Hindlimb muscle (tissue), 1 donor: Measurements from ENCODE around the gene EEIG1. TPM values are rescaled to one million over a fixed set of nuclear protein-coding genes. Genes with fewer than 3 reads are reported as not detected.

Experiments used
- DNase-seq: peaks from one replicate; pipeline ENCODE4 v3.0.0-alpha.2; 2013
- polyA plus RNA-seq: library from polyadenylated mRNA; unstranded; fragments of 120-200 nt; gene quantifications from one replicate; pipeline ENCODE4 v1.2.1, GENCODE V29; 2013; ENCODE audit not compliant: insufficient read length

The EEIG1 gene
- polyA plus RNA-seq, 1 donor, result 17.8 TPM

- no peak for DNase-seq
Observed at GRCh38 chr9:127938298-127938690, 42.5 kb downstream of the EEIG1 start.

- peak; percentile 91 for DNase-seq
Observed at GRCh38 chr9:127937388-127938297, 43.1 kb downstream of the EEIG1 start, which contains the start of gene DPM2. Gene DPM2 (minus strand): TSS chr9:127937854. CDS start chr9:127937820, 34 bp downstream.

GRCh38 chr9:127937056-127937387 is 43.8 kb downstream of the EEIG1 start:
- DNase-seq, result no peak

- no peak for DNase-seq
Observed at GRCh38 chr9:127936347-127936852, 44.4 kb downstream of the EEIG1 start.

- no peak for DNase-seq
Observed at GRCh38 chr9:127935765-127936221, 45.0 kb downstream of the EEIG1 start.

GRCh38 chr9:127934986-127935385 is 45.8 kb downstream of the EEIG1 start:
- DNase-seq, result no peak

GRCh38 chr9:127934248-127934647 is 46.5 kb downstream of the EEIG1 start:
- DNase-seq, result no peak

GRCh38 chr9:127931092-127931881 is 49.5 kb downstream of the EEIG1 start:
- no peak for DNase-seq

Other genes with a start within 250 kb of the EEIG1 start
- gene TOR2A, start 245.7 kb downstream of the EEIG1 start, polyA plus RNA-seq, result 9.7 TPM
- 28.2 TPM for gene SH2D3C, start 202.3 kb downstream of the EEIG1 start, polyA plus RNA-seq
- 58.7 TPM for gene CDK9, start 195.0 kb downstream of the EEIG1 start, polyA plus RNA-seq
- gene FPGS, start 178.1 kb downstream of the EEIG1 start, polyA plus RNA-seq, result 48.6 TPM
- gene ENG, start 126.3 kb downstream of the EEIG1 start, polyA plus RNA-seq, result 71.6 TPM
- gene AK1, start 103.3 kb downstream of the EEIG1 start, polyA plus RNA-seq, result 1,359 TPM
- gene ST6GALNAC6, start 81.4 kb downstream of the EEIG1 start, polyA plus RNA-seq, result 70.5 TPM
- gene ST6GALNAC4, start 63.9 kb downstream of the EEIG1 start, polyA plus RNA-seq, result 46.7 TPM
- 3.3 TPM for gene PIP5KL1, start 50.2 kb downstream of the EEIG1 start, polyA plus RNA-seq
- gene DPM2, start 43.1 kb downstream of the EEIG1 start, polyA plus RNA-seq, result 21.8 TPM
- 7.0 TPM for gene NAIF1, start 86.3 kb upstream of the EEIG1 start, polyA plus RNA-seq
- 14.9 TPM for gene SLC25A25, start 87.2 kb upstream of the EEIG1 start, polyA plus RNA-seq
- 38.8 TPM for gene PTGES2, start 146.7 kb upstream of the EEIG1 start, polyA plus RNA-seq
- gene LCN2, start 168.5 kb upstream of the EEIG1 start, polyA plus RNA-seq, result 1.1 TPM
- gene BBLN, start 179.3 kb upstream of the EEIG1 start, polyA plus RNA-seq, result 34.3 TPM
- 120 TPM for gene CIZ1, start 210.6 kb upstream of the EEIG1 start, polyA plus RNA-seq
- 51.3 TPM for gene DNM1, start 222.4 kb upstream of the EEIG1 start, polyA plus RNA-seq